Measurements from ENCODE around the gene AUTS2.

AUTS2 gene

DNA sequence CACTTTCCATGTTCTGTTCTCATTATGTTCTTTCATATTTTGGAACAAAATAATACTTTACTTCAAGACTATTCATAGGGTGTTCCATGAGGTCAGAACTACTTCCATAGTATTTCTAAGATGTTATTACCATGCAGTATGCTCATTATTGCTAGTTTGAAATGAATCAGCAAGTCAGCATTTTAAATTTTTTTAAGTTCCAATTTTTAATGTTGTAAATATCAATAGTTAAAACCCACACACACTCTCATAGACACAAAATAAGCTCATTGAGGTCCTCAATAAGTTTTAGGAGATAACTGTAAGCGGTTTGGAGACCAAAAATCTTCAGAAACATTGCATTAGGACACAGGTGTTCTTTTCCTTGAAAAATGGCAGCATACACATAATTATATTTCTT is 550.7 kb downstream of the AUTS2 start:
- in situ Hi-C loops (cut with MboI; ENCODE audit: low sequenced_read_pairs) = no loop called here

DNA sequence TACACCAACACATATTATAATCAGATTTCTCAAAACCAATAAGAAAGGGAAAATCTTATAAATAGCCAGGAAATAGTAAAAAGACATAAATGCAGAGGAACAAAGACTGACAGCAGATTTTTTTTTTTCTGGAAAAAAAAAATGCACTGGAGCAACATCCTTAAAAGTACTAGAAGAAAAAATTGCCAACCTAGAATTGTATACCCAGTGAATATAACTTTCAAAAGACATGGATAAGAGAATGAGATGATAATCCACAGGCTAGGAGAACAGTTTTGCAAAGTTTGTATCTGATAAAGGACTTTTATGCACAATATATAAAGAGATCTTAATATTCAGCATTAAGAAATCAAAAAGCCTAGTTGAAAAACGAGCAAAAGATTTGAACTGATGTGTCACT is 554.0 kb downstream of the AUTS2 start:
- in situ Hi-C loops (cut with MboI; ENCODE audit: low sequenced_read_pairs) = no loop called here

GRCh38 chr7:70153933-70154332 is 555.7 kb downstream of the AUTS2 start:
- in situ Hi-C loops (cut with MboI; ENCODE audit: low sequenced_read_pairs) = no loop called here

DNA sequence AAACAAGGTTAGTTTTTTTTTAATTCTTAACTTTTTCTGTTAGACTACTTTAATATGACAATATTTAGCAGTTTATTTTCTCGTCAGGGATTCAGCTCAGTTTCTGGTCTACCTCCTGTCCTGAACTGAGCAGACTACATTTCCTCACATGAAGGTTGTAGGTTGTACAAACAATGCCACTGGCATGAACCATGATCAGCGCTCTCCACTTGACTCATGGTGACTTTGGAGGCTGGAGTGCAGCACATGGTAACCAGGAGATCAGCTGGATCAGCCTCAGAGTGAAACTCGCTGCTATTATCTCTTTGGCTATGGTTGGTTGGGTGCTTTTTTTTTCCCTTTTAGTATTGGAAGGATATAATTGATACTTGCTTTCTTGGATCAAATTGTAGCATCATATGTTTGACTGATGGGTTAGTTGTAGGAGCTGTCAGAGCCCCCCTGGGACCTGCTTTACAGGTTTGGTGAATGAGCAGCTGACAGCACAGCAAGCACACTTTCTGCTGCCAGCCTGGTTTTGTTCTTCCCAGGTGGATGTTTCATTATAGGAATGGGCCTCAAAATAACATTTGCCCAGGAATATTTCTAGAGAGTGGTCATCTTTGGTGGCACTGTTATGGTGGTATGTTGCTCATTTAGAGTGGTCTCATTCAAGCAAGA is 556.4 kb downstream of the AUTS2 start:
- in situ Hi-C loops (cut with MboI; ENCODE audit: low sequenced_read_pairs) = no loop called here

- in situ Hi-C loops (cut with MboI; ENCODE audit: low sequenced_read_pairs) = no loop called here
These were observed 557.8 kb downstream of the AUTS2 start for GRCh38 chr7:70156057-70156456.

DNA sequence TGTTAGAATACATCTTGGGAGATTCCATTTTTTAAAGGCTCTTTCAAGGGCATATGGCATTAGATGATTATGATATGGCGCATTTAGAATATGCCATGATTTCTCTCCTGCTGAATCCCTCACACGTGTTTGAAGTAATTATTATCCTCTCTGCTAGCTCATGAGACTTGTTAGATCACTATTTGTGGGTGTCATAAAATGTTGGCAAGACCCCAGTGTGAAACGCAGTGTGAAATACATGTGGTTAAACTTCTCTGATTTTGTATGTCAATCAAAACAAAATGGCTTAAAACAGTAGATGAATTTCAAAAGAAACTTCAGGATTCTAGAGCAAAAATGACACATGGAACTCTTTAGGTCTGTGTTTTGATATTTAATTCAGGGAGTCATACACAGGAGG is 560.8 kb downstream of the AUTS2 start:
- in situ Hi-C loops (cut with MboI; ENCODE audit: low sequenced_read_pairs) = no loop called here

DNA sequence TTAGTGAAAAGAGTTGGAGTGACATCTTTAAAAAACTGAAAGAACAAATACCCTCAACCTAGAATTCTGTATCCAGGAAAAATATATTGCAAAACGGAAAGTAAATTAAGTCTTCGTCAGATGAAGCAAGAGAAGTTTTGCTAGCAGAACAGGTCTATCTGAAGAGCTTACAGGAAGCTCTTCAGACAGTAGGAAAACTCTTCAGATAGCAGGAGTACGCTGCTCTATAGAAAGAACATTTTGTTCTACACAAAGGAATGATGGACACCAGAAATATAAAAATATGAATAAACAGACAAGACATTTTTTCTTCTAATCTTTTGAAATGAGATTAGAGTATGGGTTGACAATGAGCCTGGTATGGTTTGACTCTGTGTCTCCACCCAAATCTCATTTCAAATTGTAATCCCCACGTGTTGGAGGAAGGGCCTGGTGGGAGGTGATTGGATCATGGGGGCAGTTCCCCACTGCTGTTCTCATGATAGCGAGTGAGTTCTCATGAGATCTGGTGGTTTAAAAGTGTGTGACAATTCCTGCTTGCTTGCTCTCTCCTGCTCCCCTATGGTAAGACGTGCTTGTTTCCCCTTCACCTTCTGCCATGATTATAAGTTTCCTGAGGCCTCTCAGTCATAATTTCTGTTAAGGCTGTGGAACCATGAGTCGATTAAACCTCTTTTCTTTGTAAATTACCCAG is 567.3 kb downstream of the AUTS2 start:
- in situ Hi-C loops (cut with MboI; ENCODE audit: low sequenced_read_pairs) = no loop called here

DNA sequence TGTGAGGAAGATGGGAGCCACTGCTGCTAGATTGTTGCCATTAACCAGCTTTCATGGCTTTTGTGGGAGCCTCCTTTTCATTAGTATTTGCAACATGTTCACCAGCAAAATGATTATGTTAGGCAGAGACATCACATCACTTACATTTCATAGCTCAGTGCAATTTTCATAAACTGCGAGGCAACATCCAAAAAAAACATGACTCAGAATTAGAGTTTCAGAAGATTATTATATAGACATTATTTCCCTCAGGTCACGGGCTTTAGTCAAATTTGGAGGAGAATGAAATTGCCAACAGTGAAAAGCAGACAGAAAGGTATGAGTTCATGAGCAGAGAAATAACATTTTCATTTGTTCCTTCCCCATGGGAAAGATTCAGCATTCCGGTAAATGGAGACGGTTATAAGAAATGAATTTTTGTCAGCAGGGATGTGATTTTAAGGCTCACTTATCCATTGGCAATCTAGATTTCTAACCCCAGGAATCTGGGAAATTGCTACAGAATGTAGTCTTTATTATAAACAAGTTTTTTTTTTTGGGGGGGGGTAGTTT is 573.2 kb downstream of the AUTS2 start:
- in situ Hi-C loops (cut with MboI; ENCODE audit: low sequenced_read_pairs) = no loop called here

DNA sequence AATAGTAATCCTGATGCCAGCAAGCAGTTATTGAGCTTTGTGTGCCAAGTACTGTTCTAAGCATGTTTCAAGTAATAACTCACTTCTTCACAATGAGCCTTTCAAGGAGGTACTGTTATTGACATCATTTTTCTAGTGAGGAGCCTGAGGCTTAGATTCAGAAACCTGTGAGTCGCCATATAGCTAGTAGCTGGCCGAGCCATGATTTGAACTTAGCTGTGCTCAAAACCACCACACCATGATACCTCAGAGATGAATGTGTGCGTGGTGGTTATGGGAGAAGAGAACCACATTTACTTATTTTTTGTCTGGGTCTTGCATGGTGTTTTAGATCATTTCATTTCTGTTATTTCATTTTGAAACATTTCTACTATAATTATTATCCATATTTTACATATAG is 578.9 kb downstream of the AUTS2 start:
- in situ Hi-C loops (cut with MboI; ENCODE audit: low sequenced_read_pairs) = no loop called here

GRCh38 chr7:70178211-70178610 is 579.9 kb downstream of the AUTS2 start:
- in situ Hi-C loops (cut with MboI; ENCODE audit: low sequenced_read_pairs) = no loop called here

- in situ Hi-C loops (cut with MboI; ENCODE audit: low sequenced_read_pairs) = no loop called here
These were observed 580.5 kb downstream of the AUTS2 start for GRCh38 chr7:70178787-70179186.

DNA sequence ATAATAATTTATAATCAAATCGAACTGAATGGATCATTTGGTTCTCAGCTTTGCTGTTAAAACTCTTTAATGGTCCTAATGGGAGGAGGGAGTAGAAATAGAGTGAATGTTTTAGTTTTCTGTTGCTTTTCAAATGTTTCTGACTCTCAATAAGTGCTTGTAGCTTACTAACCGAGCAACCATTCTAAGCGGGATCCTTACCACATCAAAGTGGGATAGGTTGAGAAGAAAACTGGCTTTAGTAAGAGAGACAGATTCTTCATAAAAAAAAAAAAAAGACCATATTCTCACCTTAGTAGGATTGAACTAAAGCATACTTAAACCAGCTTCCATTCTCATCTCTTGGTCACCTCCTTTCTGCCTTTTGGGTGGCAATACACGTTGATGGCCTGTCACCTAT is 584.2 kb downstream of the AUTS2 start:
- in situ Hi-C loops (cut with MboI; ENCODE audit: low sequenced_read_pairs) = no loop called here

DNA sequence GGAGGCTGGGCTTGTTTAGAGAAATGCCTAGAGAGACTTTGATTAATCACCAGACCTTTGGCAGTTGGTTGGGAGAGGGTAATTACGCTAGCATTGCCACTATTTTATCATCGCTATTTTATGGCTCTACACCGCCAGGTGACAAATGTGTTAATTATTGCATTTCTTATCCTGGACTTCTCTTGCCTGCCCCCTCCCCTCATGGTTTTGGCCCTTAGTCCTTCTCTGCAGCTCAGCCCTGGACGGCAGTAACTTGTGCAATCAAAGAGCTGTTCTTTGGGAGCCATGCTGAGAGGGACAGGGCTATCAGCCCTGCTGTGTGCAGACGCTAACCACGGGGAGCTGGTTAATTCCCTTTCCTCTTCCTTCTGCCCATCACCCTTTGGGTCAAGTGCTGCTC is 585.0 kb downstream of the AUTS2 start:
- in situ Hi-C loops (cut with MboI; ENCODE audit: low sequenced_read_pairs) = no loop called here

DNA sequence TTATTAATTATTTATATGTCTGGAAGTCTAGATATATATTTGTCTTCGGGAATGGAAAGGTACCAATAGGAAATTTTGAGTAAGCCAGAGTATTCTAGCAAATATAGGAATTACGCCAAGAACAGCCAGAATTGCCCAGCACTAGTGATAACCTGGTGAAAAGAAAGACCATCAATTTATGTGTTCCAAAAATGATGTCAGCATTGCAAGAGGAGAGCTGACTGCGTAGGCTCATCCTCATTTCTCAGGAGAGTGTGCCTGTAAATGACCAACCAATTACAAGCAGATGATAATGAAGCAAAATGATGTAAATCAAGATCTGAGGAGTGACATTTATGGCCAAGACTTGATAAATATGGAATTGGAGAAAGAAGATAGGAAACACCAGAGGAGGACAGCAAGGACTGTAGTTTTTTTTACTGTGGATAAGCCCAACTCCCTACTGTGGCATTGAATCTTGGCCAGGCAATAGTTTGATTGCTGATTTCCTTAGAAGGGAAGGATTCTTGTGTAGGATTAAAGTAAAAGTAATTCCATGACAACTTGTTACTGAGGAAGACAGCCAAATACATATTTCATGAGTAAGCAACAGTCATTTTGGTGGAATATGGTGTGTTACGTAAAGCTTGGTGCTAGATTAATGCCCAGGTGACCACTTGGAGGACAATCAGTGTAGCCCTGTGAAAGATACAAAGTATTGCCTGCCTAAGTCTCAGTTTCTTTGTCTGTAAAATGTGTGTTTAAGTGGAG is 590.8 kb downstream of the AUTS2 start:
- in situ Hi-C loops (cut with MboI; ENCODE audit: low sequenced_read_pairs) = no loop called here

DNA sequence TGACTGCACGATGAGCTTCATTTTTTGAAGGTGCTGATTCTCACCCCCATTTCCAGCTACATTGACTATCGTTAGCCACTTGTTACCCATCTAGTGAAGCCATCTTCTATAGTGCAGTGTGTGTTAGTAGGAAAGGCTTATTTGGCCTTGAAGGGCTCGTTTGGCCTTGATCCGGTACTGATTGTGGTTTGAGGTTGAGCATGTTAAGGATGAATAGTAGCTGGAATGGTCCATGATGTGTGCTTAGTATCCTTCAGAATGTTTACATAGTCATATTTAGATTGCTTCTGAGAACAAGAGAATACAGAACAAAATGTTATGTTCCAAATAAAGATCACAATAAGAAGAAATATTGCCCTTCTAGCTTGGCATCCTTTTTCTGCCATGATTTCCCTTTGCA is 591.5 kb downstream of the AUTS2 start:
- in situ Hi-C loops (cut with MboI; ENCODE audit: low sequenced_read_pairs) = no loop called here

- in situ Hi-C loops (cut with MboI; ENCODE audit: low sequenced_read_pairs) = no loop called here
These were observed 592.0 kb downstream of the AUTS2 start for GRCh38 chr7:70190281-70190680.

GRCh38 chr7:70193514-70193913 is 595.2 kb downstream of the AUTS2 start:
- in situ Hi-C loops (cut with MboI; ENCODE audit: low sequenced_read_pairs) = no loop called here

DNA sequence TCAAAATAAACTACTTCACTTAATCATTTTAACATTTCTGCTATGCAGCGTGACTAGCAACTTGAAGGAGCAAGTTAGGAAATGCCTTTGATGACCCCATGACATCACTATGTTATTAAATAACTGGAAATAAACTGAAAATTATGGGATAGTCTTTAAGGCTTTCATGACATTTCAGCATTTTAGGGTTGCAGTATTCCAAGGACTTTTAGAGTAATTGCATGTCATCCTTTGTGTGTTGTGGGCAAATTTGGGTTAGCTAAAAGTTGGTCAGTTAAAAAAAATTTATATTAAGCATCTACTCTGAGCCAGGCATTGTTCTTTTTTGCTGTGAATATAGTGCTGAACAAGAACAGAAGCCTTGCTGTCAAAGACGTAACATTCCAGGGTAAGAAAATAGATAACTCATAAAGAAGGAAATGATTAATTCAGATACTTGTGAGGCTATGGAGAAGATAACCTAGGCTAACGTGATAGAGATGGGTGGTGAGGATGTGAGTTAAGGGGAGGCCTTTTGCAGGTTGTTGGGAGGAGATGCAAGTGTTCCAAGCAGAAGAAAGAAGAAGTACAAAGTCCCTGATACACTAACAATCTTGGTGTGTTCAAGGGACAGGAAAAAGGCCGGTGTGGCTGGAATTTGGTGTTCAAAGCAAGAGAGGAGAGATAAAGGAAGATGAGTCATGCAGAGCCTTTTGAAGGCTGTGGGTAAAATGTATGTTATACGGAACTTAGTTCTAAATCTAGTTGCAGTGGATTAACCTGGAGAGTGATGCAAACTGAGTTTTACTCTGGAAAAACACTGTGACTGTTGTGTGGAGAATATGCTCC is 610.2 kb downstream of the AUTS2 start:
- in situ Hi-C loops (cut with MboI; ENCODE audit: low sequenced_read_pairs) = no loop called here

DNA sequence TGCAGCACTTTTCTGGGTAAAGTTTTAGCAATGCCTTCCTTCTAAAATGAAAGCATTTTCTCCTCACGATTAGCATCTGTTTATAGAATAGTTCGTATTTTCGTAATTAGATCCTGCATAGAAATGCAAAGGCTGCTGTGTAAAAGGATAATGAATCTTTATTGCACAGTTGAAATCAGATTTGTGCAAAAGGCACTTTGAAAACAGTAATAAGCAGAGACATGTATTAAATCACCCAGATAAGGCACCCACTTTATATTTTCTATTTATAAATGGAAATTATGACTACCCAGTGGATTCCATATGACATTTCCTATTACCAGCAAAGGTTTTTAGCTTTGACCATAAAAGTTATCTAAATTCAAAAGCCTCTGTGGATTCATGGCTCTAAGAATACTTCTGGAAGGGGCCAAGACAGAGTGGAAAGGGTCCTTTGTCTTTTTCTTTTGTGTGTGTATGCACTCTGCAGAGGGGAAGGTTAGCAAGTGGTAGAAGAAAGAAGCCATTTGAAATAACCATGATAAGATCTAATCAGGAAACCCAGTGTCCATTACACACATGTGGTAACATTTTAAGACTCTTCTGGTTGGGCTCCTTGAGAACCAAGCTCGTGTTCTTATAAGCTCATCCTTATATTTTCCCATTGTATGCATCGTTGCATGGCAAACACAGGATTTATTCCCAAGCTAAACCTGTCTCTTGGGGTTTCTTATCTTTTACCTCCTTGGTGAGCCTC is 612.1 kb downstream of the AUTS2 start:
- in situ Hi-C loops (cut with MboI; ENCODE audit: low sequenced_read_pairs) = no loop called here

DNA sequence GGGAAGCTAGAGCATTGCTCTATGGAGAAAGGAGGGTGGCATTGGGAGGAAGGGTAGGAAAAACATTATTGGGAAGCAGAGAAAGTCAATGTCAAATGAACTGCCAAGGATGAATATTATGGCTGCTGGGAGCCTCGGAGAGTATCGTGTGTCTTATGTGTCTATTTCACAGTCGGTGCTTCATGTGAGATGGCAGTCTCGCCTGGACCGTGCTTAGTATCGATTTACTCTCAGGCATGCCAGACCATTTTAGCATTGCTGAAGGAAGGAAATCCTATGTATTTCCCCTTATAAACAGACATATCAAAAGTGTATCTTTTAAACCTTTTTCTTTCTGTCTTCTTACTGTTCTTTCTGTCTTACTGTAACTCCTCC is 612.6 kb downstream of the AUTS2 start:
- in situ Hi-C loops (cut with MboI; ENCODE audit: low sequenced_read_pairs) = no loop called here

Measured in hTERT RPE-1 (cell line).